Activated CD4-positive, alpha-beta T cell treated with anti-CD3 and anti-CD28 coated beads for 24 hours (primary cell): ENCODE measurements around the gene MOB2.

Source experiments
- DNase-seq, 2 donors: peaks; one replicate each; pipeline ENCODE4 v3.0.0-alpha.2; 2020; ENCODE audit warnings: low read depth in 2 of 2

The MOB2 gene

DNA sequence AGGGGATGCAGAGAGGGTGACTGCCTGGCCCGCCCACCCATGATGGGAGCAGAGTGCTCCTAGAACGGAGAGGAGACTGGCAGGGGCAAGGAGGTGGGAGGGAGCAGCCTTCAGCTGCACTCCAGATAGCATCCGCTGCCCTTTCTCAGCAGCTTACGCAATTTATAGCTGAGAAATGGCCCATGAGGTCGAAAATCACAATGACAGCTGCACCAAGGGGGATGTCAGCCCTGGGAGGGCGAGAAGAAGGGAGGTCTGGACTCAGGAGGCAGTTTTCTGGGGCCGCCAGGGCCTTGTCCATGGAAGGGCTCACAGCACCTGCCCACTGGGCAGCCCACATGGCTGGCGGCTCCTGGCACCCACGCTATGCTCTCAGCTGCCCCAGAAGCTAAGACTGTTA is 17.6 kb upstream of the MOB2 start:
- DNase-seq: no peak

DNA sequence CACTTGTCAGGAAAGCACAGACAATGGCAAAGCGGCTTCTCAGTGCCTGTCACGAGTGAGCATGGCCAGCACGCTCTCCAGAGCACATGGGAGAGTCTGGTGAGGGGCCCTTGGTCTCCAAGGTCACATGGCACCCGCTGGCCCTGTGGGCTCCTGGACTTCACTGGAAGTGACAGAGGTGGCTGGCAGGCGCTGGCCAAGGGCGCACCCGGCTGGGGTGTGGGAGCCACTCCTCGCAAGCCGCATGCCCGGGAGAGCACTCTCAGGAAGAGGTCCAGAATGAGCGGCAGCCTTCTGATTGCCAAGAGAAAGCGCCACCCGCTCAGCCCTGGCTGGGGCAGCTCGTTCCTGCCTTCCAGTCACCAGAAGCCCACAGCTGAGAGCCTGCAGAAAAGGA is 17.1 kb upstream of the MOB2 start:
- no peak for DNase-seq

DNA sequence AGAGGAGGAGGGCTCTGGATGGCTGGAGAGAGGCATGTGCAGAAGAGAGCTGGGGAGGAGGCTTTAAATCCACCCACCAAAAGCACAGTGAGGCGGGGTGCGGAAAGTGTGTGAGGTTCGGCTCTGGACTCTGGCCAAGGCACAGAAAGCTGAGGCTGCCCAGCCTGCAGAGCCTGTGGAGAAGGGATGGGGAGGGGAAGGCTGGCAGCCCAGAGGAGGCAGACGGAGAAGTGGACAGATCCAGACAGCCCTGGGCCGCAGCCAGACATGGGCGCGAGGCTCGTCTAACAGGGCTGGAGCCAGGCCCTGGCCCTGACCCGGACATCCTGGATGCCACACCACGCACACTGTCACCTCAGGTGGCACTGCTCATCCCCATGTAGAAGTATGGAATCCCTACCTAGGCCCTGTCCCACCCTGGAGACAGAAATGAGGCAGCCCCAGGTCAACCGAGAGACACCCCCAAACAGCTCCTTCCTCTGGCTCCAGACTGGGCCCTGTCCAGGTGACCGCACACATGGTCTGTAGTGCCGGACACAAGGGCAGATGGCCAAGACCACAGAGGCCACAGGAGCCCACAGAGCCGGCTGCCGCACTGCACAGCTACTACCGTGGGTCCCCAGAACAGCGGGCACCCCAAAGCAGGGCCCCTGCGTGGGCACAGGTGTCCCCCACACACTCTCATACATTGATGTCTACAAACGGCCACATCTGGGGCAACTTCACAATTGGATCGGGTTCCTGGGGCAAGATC is 16.6 kb upstream of the MOB2 start:
- DNase-seq: no peak

DNA sequence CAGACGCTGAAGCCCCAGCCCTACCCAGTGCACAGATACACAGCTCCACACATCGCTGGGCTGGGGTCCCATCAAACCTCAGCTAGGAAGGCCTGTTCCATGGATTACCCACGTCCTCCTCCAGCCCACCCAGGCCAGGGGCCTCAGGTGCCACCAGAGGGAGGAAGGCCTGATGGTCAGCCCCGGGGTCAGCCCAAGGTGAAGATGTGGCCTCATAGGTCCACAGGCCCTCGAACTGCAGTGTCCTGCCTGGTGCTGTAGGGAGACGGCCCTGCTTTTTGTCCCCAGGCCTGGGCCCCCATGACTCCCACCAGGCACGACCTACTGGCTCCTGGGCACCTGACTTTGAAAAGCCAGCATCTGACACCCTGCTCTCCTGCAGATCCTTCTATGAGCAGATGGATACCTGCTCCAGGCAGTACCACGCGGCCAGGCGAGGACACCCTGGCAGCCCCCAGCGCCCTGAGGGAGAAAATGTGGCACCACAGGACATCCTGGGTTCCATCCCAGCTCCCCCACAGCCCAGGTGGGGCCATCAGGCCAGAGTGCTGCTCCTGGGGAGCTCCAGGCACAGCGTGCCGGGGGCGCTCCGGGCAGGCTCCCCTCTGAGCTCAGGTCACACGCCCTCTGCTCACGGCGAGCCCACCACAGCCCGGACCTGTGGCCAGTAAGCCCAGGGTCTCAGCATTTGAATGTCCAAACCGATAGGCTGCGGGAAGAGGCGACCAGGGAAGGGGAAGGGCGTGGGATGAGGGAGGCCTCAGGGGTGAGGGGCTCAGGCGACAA is 15.8 kb upstream of the MOB2 start:
- no peak for DNase-seq

DNA sequence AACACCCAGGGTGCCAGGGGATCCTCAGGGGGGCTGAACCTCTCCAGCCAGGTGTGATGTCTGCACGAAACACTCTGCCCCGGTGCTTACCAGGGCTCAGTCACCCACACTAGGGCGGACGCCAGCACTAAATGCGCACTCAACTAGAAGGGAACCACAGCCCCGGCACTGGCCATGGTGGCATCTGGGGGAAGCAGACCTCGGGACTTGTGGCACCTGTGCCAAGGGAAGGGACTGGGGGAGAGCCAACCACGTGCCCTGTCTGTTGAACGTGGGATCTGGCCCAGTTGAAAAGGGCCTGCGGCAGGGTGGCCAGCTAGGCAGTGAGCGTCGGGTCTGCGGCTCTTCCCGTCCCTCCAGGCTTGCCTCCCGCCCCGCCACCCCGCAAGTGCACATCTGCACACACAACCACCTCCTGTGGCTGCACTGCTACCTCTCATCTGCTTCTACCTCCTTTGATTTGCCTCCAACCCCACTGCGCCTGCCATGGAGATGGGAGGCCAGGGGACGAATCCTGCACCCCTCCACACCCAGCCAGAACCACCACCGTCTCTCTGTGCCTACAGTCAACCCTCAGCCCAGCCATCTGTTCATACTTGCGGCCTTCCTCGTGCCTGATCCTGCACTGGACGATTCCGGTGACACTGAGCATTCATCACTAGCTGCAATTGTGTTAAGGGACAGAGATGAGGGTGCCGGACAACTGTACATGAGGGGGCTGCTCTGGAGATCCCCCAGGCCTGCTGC is 15.0 kb upstream of the MOB2 start:
- no peak for DNase-seq

DNA sequence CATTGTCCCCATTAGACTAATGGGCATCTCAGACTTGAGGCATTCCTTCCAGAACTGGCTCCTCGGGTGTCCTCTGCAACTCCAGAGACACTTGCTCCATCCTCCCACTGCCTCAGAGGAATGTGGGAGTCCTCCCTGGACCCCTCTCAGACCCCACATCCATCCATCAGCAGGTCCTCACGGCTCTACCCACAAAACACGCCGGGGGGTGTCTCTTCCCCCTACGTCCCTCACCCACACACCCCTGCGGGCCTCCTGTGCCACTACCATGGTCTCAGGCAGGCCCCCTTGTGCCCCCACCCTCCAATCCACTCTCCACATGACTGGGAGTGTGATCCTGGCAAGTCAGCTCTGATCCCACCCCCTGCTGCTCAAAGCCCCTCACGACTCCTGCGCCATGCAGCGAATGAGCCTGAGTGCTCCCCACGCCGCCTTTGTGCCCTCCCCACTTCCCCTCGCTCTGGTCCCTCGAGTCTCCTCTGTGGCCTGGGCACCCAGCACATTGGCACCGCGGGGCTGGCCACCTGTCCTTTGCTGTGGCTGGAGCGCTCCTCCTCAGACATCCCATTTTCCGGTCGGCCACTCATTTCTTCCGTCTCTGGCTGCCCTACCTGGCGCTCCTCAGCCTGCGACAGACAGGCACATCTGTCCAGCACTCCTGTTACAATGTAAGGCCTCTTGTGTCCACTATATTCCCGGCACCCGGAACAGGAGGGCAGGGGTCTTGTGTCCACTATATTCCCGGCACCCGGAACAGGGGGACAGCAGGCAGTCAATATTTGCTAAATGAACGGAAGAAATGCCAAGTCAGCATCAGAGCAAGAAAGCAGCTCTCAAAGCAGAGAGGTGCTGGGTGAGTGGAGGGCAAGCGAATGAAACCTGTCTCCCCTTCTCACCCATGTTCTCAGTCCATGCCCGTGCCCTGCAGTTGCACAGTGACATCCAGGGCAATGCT is 14.2 kb upstream of the MOB2 start:
- no peak for DNase-seq

DNA sequence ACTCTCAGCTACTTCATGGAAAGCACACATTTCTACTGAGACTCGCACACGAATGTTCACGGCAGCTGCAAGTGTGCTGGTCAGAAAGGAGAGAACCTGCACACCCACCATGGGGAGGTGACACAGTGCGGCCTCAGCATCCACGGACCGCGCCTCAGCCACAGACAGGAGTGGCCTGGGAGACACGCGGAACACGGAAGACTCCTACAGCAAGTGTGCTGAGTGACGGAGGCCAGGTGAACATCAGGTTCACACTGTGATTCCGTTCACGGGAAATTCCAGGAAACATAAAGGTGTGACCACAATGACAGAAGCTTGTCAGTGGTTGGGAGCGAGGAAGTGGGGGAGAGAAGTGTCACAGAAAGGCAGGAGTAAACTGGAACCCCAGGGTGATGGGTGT is 13.3 kb upstream of the MOB2 start:
- no peak for DNase-seq

DNA sequence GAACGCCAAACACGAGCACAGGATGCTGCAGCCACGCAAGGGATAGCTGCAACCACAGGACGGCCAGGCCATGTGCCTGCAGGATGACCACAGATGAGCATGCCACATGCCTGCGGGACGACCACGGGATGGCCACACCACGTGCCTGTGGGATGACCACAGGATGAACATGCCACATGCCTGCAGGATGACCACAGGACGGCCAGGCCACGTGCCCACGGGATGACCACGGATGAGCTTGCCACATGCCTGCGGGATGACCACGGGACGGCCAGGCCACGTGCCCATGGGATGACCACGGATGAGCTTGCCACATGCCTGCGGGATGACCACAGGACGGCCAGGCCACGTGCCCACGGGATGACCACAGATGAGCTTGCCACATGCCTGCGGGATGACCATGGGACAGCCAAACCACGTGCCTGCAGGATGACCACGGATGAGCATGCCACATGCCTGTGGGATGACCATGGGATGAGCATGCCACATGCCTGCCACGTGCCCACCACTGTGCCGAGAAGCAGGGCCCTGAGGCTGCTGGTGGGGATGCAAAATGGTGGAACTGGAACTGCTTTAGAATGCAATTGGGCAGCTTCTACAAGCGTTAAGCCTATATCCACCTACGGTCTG is 12.8 kb upstream of the MOB2 start:
- no peak for DNase-seq

DNA sequence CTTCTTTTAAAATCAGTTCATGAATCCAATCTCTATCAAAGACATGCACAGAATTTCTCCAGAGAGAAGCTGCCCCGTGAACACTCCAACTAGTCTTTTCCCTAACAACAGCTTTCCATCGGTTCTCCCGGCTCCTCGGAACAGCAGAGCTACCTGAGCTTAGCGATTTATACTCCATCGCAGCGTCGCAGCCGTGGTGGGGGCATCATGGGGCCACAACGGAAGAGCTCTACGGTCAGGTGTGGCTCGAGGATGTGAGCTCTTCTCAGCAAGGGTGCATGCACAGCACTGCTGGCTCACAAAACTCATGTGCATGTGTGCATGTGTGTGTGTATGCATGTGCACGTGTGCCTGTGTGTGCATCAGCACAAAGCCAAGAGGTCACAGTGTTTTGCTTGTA is 11.7 kb upstream of the MOB2 start:
- no peak for DNase-seq

DNA sequence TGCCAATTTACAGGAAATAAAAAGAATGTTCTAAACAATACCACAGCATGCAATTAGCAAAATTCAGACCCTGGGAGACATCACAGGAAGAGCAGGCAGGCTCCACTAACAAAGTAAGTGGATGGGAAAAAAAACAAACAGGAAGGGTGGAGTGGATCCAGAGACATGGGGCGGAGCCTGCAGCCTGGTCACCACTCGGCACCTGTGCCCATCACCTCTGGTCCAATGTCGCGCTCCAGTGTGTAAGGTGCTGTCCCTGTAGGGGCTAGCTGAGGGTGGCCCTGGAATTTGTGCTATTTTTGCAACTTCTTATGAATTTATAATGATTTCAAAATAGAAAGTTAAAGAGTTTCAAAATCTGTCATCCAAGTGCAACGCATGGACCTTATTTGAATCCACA is 11.0 kb upstream of the MOB2 start:
- no peak for DNase-seq

DNA sequence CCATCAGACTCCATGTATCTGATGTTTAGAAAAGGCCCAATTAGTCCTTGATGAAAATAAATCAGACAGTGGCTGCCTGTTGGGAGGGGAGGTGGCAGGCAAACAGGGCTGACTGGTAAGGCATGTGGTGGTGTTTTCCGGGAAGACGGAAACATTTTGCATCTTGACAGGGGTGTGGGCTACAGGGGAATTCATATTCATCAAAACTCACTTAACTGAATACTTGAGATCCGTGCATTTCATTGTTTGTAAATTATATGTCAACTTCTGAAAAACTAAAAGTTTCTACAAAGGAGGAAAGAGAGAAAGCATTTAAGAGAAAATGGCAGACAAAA is 10.1 kb upstream of the MOB2 start:
- no peak for DNase-seq

DNA sequence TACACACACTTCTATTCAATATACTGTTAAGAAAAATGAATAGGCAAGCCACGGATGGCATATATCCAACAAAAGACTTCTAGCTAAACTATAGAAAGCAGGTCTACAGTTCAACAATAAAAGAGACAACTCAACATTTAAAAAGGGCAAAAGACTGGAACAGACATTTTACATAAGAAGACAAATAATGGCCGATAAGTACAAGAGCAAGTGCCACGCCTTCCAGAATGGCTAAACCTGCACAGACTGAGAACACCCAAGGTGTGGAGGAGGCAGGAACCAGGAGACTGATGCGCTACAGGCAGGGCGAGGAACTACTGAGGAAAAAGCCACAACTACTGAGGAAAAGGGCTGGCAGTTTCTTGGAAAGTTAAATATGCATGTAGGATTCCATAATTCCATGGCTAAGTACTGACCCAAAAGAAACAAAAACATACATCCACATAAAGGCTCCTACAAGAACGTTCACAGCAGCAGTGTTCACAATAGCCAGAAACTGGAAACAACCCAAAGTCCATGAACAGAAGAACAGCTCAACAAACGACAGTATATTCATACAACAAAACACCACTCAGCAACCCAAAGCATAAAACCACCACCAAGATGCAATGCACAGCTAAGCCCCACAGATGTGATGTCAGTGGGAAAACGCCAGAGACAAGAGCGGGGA is 9.6 kb upstream of the MOB2 start:
- no peak for DNase-seq

DNA sequence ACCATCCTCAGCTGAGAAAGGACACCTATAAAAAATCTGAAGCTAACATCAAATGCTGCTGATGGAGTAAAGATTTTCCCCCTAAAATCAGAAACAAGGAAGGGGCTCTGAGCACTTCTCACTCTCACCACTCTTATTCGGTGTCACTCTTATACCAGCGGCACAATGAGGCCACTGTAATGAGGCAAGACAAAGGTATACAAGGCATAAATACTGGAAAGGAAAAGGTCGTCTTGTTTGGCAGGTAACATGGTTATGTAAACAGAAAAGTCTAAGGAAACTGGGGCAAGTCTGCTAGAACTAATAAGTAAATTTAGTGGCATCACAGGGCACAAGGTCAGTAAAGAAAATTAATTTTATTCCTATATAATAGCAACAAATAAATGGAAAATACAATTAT is 8.1 kb upstream of the MOB2 start:
- DNase-seq: no peak

DNA sequence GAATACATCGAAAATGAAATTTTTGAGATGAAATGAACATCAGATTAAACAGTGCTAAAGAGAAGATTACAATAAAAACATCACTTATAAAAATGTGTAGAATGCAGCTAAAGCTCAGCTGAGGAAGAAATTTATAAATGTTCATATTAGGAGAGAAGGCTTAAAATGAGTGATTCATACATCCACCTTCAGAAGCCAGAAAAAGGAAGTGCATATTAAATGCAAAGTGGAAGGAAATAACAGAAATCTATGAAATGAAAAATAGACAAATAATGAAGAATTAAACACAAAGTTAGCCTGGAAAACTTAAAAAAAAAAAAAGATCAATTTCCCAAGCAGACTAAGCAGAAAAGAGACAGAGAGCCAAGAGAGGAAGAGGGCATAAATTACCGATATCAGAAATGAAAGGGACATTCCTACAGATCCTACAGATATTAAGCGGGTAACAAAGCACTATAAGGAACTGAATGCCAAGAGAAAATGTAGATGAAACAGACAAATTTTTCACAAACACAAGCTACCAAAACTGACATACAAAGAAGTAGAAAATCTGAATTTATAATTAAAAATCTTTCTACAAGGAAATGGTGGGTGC is 7.2 kb upstream of the MOB2 start:
- DNase-seq: no peak

DNA sequence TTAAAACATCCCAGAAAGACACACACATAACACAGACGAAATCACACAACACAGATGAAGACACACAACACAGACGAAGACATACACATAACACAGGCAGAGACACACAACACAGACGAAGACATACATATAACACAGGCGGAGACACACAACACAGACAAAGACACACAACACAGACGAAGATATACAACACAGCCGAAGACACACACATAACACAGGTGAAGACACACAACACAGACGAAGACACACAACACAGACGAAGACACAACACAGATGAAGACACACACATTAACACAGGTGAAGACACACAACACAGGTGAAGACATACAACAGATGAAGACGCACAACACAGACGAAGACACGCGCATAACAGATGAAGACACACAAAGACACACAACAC is 4.8 kb upstream of the MOB2 start:
- DNase-seq: no peak

DNA sequence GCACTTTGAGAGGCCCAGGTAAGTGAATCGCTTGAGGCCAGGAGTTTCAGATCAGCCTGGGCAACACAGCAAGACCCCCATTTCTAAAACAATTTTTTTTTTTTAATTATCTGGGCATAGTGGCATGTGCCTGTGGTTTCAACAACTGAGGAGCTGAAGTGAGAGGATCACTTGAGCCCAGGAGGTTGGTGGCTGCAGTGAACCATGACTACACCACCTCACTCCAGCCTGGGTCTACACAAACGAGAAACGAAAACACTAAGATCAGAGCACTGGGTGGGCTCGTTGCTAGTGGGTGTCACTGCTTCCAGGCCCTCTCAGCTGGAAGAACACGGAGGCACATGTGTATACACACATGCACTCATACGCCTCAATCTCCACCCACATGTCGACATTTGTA is 4.1 kb upstream of the MOB2 start:
- no peak for DNase-seq

DNA sequence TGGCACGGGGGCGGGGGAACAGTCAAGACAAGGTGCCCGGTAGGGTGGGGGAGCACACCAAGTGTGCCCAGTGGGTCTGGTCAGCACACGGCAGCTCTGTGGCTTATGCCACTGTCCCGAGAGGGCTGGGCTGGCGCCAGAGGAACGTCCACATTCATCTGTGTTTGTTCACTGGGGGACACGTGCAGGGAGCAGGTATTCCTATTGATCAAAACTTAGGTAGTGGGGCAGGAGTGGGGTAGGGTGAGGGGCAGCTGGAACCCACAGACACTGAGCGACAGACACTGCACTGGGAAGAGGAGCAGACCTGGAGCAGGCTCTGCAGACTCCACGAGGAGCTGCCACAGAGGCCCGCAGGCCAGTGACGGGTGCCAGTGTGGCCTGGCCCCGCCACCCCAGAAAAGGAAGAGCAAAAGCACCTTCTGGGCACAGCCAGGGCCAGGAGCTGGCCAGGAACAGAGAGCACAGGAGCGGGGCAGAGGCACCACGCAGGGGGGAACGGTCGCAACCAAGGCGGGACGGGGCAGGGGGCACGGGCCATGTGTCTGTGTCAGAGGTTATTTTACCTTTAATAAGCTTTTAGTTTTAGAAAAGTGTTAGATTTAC is 2.1 kb upstream of the MOB2 start:
- DNase-seq: no peak

DNA sequence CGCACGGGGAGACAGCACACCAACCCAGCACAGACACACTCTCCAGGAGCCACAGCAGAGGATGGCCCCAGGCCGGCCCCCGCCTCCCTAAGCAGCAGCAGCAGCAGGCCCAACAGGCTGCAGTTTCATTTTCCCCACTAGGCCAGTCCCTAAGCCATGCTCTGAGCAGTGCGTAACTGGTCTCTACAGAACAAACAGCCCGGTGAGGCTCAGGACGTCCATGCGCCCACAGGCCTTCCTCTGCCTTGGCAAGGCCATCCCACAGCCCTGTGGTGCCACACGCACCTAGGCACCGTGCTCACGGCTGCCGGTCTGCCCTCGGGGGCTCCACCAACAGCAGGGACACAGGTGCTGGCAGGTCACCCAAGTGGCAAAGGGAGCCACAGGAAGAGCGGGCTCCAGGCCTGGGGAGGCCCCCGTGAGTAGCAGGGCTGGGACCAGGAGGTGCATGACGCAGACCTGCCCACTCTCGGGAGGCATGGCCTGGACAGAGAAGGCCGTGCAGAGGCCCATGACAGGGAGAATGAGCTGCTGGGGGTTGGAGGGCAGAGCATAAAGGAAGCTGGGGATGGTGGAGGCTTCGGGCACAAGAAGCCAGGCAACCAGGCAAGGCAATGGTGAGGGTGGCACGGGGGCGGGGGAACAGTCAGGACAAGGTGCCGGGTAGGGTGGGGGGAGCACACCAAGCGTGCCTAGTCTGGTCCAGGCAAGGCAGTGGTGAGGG is 1.4 kb upstream of the MOB2 start:
- DNase-seq: no peak
